Measurements from ENCODE around the gene PDZD4.
"Not testable (repeated sequence)": the region's sequence is repeated elsewhere in the genome, so short reads cannot be mapped to it uniquely, and the experiment has no call there.

PDZD4 gene

DNA sequence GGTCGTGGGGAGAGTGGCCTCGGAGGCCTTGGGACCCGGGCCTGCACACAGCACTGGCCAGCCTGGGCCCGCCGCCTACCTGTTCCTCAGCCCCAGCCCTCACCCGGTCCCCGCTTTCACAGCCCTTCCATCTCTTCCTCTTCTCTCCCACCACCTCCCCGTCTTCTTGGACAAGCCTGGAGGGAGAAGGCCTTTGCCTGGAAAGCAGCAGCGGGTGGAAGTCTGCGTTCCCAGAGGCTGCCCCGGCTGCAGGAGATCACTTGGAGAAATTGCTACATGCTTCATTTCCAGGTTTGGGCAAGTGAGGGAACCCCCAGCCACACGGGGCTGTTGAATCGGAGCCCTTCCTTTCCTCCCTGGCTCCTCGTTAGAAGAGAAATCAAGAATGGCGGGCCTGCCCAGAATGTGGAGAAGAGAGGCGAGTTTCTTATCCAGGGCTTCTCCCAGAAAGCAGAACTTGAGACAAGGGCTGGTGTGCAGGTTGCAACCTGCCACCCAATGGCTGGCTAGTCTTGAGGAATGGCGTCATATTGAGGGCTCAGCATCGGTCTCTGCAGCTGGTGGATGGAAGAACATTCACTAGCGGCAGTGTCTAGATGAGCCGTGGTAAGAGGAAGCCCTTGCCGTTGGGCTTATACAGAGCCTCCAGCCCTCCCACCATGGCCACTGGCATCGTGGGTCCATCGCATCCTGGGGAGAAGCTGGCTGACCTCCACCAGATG, 1.2 kb upstream of the PDZD4 start:
- DNase-seq (ENCODE audit: low spot score), result no peak

DNA sequence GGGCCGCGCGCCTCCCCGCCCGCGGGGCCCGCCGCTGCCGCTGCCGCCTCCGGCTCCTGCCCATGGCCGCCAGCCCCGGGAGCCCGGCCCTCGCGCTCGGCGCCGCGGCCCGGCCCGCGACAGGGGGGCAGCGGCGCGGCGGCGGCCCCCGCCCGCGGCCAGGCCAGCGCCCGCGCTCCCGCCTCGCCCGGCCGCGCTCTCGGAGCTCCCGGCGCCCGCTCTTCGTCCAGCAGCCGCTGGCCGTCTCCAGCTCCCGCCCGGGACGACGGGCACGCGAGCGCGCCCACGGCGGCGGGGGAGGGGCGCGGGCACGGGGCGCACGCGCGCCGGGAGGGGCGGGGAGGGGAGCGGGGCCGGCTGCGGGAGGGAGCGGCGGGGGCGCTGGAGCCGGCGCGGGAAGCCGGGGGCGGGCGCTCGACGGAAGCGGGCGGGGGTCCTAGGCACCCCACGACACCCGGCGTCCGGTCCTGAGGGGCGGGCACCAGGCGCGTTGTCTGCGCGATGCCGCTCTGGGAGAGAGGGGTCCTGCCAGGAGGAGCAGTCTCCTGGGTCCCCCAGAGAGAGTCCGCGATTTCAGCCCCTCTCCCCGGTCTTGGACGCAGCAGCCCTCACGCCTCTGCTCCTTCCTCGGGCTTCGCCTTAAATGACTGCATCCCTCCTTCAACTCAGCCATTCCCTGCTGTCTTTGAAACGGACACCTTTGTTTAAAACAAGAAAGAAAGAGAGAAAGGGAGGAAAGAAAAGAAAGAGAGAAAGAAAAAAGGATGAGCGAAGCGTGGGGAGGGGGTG, 490 bp upstream of the PDZD4 start:
- no peak for DNase-seq (ENCODE audit: low spot score)

DNA sequence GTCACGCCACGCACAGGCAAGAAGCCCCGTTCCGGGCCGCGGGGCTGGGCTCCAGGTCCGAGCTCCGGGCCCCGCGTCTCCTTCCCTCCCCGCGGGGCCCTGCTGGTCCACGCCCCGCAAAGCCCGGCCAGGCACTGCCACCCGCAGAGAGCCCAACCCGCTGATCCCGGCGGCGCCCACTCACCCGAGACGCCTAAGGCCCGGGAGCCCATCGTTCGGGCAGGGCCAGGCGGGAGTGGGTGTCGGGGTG, 870 bp downstream of the PDZD4 start:
- DNase-seq (ENCODE audit: low spot score), result no peak

DNA sequence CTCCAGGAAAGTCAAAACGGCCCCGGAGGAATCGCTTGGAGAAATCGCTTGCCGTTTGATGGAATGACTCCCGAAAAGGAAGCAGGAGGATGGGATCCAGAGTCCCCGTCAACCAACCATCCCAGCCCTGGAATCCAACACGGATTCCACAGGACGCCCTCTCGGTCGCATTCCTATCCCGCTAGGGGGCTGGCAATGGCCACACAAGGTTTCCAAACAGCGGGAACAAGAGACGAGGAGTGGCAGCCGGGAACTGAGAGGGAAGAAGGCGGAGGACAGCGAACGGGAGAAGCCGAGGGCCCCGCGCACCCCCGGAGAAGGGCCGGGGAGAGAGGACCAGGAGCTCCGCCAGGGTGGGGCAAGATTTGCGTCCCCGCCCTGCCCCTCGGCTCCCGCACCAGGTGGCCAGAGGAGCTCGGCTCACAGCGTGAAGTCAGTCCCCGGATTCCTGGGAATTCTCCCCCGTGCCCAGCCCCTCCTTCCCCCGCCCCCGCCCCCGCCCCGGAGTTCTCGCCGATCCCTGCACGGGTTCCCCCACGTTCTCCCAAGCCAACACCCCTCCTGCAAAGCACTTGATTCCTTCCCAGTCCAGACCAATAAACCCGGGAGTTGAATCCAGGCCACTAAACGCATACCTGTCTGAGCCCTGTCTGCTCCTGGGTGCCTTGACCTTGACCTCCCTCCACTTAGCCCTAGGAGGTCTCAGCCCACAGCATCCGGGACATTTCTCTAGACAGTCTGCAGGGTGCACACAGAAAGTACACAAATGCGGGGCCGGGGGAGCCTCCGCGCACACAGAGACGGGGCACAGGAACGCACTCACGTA, 1.4 kb downstream of the PDZD4 start:
- peak; percentile 25 for DNase-seq (ENCODE audit: low spot score)

DNA sequence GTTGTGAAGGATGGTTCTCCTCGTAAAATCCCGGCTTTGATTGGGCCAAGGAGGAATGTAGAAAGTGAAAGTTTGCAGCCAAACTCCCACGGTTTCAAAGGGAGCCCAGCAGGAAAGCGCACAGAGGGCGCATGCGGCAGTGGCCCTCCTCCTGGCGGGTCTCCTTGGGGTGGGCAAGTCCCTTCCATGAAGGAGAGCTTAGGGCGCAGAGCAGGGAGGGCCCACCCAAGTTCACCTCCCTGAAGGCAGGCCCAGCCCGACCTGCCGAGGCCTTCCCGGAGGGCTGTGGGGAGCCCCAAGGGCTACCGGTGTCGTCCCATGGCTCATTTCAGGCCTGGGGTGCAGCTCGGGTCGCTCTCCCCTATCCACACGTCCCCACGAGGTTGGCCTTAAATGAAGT, 2.0 kb downstream of the PDZD4 start:
- DNase-seq (ENCODE audit: low spot score), result no peak

DNA sequence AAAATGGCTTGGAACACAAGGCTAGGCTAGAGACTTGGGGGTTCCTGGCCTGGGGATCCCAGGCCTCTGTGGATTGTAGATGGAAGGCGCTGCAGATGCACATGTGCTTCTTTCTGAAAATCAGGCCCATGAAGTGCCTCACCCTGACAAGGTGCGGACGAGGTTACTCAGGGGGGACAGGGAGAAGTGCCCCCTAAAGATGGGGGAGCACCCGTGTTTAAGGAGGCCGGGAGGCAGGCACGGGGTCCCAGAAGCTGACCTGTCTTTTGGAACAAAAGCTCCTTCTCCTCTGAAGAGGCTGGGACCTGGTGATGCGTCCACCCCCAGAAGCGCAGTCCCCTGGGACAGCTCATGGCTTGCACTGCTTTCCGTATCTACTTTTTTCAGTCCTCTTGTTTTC, 2.4 kb downstream of the PDZD4 start:
- DNase-seq (ENCODE audit: low spot score), result no peak

DNA sequence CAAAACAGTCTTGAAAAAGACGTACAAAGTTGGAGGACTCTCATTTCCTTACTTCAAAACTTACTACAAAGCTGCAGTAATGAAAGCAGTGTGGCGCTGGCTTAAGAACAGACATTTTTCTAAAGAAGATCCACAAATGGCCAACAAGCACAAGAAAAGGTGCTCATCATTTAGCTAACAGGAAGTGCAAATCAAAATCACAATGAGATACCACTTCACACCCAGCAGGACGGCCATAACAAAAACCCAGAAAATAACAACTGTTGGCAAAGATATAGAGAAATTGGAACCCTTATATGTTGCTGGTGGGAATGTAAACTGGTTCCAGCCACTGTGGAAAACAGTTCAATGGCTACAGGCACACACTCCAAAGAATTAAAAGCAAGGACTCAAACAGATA, 3.3 kb downstream of the PDZD4 start:
- no peak for DNase-seq (ENCODE audit: low spot score)

DNA sequence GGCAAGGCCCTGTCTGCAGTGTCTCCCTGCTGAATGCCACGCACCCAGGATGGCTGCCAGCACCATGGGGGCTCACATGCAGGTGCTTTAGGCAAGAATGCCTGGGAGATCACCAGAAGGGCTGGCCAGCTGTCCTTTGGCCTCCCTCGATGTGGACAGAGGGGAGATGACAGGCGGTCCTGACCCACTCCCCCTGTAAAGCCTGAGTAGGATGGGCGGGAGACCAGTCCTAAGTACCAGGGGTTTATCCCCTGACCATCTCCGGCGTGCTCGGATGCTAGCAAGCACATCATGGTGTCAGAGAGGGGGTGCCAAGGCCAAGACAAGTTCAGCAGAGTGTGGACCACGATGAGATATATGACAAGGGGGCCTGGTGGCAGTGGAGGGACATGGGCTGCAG, 5.3 kb downstream of the PDZD4 start:
- DNase-seq (ENCODE audit: low spot score), result no peak

DNA sequence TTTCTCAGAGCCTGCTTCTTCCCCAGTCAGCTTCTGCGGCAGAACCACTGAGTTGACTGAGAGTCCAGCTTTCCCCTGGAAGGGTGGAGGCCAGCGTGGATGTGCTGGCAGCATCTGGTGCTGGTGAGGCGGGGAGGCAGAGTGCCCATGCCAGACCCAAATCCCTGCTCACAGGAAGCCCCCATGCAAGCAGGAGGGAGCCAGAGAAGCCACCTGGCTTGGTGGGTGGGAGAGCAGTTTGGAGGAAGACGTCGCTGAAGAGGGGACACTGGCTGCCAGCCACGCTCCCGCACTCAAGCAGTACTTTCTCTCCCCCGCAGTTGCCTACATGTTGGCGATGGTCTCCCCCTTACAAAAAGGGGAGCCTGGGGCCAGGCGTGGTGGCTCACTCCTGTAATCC, 6.0 kb downstream of the PDZD4 start:
- no peak for DNase-seq (ENCODE audit: low spot score)

DNA sequence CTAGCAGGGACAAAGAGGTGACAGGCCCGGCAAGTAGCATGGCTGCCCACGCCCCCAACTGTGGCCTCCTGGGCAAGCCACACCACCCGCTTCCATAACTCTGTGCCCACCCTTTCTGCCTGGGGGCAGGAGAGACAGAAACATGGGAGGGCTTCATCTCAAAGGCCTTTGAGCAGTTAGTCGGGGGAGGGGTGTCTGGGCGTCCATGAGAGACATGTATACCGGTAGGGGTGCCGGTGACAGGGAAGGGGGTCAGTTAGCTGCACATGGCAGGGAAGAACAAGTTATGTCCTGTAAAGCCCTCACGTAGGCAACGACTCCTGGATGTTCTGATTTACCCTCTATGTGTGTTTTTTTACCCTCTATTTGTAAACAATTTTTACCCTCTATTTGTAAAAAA, 9.3 kb downstream of the PDZD4 start:
- DNase-seq (ENCODE audit: low spot score), result no peak

DNA sequence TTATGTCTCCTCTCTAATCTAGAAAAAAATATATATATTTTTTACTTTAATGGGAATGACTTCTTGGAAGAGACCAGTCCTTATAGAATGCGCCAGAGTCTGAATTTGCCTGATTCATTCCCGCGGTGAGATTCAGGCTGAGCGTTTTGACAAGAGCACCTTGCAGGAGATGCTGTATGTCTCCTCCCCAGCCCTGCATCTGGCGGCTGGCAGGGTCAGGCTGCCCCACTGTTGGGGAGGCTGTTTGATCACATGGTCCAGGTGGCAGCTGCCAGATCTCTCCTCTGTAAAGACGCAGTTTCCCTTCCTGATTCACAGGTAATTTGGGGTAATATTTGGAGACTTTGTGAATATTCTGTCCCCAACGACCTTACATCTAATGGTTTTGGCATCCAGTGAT, 9.7 kb downstream of the PDZD4 start:
- DNase-seq (ENCODE audit: low spot score), result no peak

DNA sequence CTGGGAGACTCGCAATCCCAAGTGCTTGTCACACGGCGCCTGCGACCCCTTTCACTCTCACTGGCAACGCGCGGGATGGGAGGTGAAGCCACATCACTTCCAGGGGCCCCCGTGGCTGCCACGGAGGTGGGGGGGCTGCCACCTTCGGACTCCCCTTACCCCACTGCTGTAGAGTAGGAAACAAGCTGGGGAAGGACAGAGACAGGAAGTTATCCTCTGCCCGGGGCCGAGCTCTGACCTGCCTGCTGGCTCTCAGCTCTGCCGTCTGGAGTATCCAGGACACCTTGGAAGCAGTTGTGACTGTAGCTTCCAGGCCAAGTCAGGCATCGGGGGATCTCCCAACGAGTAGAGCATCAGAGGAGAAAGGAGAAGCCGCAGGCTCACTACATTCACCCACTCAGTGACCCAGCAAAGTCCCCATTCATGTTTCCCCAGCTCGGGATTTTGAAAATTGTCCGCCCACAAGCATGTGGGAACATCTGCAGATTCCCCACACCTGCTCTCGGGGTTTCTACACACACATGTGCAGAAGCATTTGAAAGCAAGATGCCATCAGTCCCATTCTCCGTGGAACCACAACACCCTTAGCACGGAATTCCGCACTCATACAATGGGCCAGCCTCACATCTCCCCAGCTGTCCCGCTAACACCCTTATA, 10.8 kb downstream of the PDZD4 start:
- DNase-seq (ENCODE audit: low spot score), result no peak

DNA sequence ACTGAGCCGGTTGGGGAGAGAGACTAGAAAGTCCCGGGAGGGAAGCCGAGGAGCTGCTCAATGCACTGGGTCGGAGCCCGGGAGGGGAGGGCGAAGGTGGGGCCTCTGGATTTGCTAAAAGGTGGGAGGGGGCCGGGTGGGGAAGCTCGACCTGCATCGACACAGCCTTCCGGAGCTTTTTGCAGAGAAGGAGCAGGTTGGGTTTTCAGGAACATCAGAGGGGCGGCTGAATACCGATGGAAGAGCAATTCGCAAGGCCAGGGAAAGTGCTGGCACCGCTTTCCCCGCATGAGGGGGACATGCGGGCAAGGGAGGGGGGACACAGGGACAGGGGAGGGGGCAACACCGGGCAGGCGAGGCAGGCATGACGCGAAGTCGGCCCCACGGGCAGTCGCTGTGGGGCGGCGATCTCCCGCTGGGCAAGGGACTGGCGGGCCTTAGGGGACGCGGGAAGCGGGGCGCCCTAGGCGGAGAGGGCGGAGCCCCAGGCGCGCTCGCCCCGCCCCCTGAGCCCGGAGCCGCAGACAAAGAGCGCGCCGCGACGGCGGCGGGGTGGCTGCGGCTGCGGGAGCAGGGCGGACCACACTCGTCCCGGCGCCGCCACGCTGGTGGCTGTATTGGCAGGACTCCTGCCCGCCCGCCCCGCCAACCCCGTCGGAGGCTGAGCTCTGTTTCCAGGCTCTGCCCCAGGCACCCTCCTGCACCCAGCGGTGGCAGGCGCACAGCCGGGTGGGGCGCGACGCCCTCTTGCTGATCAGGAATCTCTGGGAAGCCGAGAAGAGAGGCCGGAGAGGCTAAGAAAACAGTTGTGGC, 11.6 kb downstream of the PDZD4 start:
- DNase-seq (ENCODE audit: low spot score), result peak; percentile 31

DNA sequence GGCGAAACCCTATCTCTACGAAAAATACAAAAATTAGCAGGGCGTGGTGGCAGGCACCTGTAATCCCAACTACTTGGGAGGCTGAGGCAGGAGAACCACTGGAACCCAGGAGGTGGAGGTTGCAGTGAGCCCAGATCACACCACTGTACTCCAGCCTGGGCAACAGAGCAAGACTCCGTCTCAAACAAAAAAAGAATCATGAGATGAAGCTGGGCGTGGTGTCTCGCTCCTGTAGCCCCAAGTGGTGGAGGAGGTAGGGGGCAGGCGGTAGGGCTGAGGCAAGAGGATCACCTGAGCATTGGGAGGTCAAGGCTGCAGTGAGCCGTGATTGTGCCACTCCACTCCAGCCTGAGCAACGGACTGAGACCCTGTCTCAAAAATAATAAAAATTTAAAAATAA, 12.3 kb downstream of the PDZD4 start:
- DNase-seq (ENCODE audit: low spot score), result not testable (repeated sequence)

DNA sequence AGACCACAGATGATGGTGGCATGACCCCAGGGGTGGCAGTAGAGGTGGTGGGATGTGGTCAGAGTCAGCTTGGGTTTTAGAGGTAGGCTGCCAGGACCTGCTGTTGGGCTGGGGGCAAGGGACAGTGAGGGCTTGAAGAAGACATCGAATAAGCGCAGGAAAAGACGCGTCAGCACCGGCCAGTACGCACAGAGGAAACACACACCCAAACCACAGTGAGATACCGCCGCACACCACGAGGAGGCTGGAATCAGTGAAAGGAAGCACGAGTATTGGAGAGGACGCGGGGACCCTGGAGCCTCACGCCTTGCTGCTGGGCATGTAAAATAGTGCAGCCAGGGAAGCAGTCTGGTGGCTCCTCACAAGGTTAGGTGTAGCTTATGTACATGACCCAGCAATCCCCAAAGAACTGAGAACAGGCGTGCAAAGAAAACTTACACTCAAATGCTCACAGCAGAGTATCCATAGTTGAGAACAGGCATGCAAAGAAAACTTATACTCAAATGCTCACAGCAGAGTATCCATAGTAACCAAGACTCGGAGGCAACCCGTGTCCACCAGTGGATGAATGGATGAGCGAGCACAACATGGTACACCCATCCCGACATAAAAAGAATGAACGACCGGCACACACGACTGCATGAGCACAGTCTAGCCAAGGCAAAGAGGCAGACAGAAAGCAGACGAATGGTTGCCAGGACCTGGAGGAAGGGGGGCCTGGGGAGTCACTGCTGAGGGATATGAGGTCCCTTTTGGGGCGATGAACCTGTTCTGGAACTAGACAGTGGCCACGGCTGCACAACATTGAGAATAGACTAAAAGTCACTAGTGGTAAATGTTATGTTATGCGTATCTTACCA, 13.3 kb downstream of the PDZD4 start:
- no peak for DNase-seq (ENCODE audit: low spot score)

DNA sequence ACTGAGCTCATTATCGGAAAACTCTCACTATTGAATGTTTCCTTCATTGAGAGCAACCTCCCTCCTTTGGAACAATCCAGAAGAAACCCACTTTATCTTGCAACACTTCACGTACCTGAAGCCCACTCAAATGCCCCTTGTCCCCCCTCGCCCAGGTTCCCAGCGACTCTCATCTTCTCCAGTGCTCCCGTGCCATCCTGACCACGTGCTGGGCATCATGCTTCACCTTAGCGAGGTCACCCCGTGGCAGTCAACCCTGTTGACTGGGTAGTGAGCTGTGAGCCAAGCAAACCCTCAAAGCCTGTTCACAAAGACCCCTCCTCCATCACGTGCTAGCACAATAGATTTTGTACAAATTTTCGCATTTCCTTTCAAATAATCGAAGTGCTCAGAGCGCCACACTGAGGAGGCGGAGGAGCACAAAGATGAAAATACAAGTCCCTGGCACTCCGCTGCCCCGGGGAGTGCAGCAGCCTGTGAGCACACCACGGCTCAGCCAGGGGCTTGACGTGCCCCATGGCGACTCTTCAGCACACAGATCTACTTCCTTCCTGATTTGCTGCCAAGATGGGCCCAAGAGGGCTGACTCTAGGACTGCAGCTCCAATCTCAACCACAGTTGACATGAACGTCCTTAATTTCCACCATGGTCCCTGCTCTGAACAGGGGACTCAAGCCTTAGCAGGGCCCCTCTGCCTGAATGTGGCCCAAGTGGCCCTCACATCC, 15.6 kb downstream of the PDZD4 start:
- DNase-seq (ENCODE audit: low spot score), result no peak

DNA sequence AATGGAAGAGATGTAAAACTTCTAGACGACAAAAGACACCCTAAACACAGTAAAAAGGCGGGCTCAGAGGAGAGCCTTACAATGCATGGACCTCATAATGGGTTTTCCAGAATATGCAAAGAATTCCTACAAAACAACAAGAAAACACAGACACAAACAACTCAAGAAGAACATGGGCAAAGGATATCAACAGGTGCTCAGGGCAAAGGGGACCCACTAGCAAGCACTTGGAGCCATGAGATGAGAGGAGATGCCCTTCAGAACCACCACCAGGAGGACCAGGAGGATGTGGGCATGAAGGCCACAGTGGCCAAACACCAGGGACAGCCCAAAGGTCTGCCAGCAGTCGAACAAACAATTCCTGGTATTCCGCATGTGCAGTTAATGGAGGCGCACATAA, 17.2 kb downstream of the PDZD4 start:
- DNase-seq (ENCODE audit: low spot score), result no peak

DNA sequence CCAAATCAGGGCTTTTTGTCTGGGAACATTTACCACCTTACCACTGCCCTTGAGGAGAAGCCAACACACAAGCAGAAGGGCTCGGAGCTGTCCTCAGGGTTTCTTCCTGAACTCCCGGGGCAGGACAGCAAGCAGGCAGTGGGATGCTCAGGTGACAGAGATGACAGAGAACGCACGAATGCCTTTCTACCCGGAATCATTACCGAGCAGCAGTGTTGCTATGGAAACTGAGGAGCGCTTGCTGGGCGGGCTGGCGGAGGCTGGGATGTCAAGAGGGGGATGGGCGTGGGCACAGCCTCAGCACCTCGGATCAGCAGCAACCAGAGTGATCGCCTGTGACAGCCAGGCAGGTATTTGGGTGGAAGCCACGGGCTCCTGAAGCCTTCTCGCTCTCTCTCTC, 18.1 kb downstream of the PDZD4 start:
- no peak for DNase-seq (ENCODE audit: low spot score)

DNA sequence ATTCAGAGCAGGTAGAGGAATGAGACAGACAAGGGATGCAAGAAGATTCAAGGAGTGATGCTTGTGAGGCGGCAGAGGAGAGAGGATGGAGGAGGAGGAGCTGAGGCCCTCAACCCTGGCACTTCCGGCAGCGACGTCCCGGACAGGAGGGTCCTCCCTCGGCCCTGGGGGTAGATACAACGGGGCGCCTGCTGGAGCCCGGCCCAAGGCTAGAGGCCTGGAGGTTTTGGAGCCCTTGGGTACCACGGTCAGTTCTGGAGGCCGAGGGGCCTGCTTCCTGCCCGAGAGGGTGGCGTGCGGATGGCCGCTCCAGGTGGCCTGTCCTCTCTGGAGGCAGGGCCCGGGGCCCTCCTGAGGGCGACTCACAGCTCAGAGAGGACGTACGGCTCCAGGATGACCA, 22.4 kb downstream of the PDZD4 start:
- no peak for DNase-seq (ENCODE audit: low spot score)

DNA sequence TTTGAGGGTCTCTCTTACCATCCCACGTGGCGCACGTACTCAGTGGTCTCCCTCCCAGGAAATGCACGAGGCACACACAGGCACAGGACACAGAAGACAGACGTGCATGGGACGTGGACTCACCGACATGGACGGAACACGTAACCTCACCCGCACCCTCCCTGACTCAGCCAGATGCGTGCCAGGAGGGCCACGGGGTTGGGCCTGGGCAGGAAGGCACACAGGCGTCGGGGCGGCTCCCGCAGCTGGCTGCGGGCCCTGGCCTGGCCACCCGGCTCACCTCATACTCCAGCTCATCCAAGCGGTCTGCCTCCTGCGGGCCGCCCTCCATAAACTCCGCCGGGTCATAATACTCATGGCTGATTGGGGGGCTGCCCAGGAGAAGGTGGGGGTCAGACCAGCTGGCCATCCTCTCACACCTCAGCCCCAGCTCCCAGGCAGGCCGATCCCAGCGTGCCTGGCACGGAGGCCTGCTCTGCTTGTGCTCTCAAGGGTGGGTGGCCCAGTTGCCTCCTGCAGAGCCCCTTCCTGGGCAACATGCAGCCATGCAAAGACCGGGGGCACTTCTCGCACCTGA, 23.3 kb downstream of the PDZD4 start:
- DNase-seq (ENCODE audit: low spot score), result no peak
